ENCODE measurements around the gene AP1M1. TPM values are rescaled to one million over a fixed set of nuclear protein-coding genes. Genes with fewer than 3 reads are reported as not detected.

The AP1M1 gene
- total RNA-seq, 1 experiment from 2014 or later = 30.3 TPM

- Histone ChIP-seq H3T11ph (ENCODE audit: low read length) (no peak overlapping the region), H4K5ac (ENCODE audit: insufficient read length, low read depth, low read length) (no peak overlapping the region), H3K23ac (ENCODE audit: insufficient read length, low read depth, low read length) (no peak overlapping the region), H2BK120ac (ENCODE audit: low read depth, low read length, poor library complexity, severe bottlenecking) (no peak overlapping the region), H4K8ac (replicated peaks; ENCODE audit: insufficient read length, low read depth, low read length) (no peak overlapping the region), H4K91ac (ENCODE audit: insufficient read length, low read depth, low read length) (no peak overlapping the region), H3K4me2 (ENCODE audit: insufficient read depth, insufficient read length, low read length) (no peak overlapping the region), H3K27me3 (ENCODE audit: insufficient read depth, low read length) (no peaks in the 10 kb centered on the region), H4K20me1 (ENCODE audit: control insufficient read depth, insufficient read depth, insufficient read length) (no peaks in the 10 kb centered on the region), H3K79me2 (ENCODE audit: insufficient read depth, low read length) (no peaks in the 10 kb centered on the region), H3K4ac (ENCODE audit: low read depth, low read length) (no peak overlapping the region), H2BK5ac (ENCODE audit: insufficient read length, low read length) (no peak overlapping the region), H3K9me3 (ENCODE audit: control insufficient read depth, low read depth, low read length) (no peaks in the 10 kb centered on the region), H3K56ac (ENCODE audit: insufficient read length, low read depth, low read length) (no peak overlapping the region), H3K18ac (ENCODE audit: insufficient read length, low read depth, low read length) (no peak overlapping the region), H3K27ac (ENCODE audit: insufficient read length, low read depth, low read length) (no peak overlapping the region), H2BK15ac (ENCODE audit: low read depth, low read length) (no peak overlapping the region), H3K23me2 (ENCODE audit: insufficient read length, low read depth, low read length, poor library complexity, severe bottlenecking) (no peaks in the 10 kb centered on the region), H3K79me1 (ENCODE audit: insufficient read depth, low read depth, low read length, poor library complexity, severe bottlenecking) (no peaks in the 10 kb centered on the region), H3K9ac (ENCODE audit: extremely low read depth, insufficient read length, low read length) (no peak overlapping the region), H2BK20ac (ENCODE audit: low read depth, low read length, poor library complexity, severe bottlenecking) (no peak overlapping the region), H3K4me1 (ENCODE audit: insufficient read depth, low read length) (no peaks in the 10 kb centered on the region; the same call in 1 of the 2 replicates), H3K14ac (ENCODE audit: insufficient read depth, low read length) (no peak overlapping the region), H2BK12ac (ENCODE audit: insufficient read length, low read depth, low read length) (no peak overlapping the region), H2AFZ (ENCODE audit: low read length) (no peak overlapping the region), H2AK5ac (ENCODE audit: insufficient read length, low read length) (no peak overlapping the region)
- Mint-ChIP-seq H3K36me3 (ENCODE audit: insufficient read depth in 1 of 3, low read depth in 3 of 3) (peaks cover 4 to 14% (median 11%) of the 10 kb centered on the region in 3 experiments; a peak in 5 of 7 replicates), H3K4me1 (peaks cover 2% of the 10 kb centered on the region in 2 experiments; a peak in 3 of 4 replicates), H3K27ac (no peak overlapping the region), H3K9me3 (no peaks in the 10 kb centered on the region), H3K27me3 (ENCODE audit: low read depth) (no peaks in the 10 kb centered on the region), H3K4me3 (no peak overlapping the region)
- TF ChIP-seq, protein P1, sequence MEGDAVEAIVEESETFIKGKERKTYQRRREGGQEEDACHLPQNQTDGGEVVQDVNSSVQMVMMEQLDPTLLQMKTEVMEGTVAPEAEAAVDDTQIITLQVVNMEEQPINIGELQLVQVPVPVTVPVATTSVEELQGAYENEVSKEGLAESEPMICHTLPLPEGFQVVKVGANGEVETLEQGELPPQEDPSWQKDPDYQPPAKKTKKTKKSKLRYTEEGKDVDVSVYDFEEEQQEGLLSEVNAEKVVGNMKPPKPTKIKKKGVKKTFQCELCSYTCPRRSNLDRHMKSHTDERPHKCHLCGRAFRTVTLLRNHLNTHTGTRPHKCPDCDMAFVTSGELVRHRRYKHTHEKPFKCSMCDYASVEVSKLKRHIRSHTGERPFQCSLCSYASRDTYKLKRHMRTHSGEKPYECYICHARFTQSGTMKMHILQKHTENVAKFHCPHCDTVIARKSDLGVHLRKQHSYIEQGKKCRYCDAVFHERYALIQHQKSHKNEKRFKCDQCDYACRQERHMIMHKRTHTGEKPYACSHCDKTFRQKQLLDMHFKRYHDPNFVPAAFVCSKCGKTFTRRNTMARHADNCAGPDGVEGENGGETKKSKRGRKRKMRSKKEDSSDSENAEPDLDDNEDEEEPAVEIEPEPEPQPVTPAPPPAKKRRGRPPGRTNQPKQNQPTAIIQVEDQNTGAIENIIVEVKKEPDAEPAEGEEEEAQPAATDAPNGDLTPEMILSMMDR (conservative IDR thresholded peaks at IDR 0.05) = no peak
- WGBS (ENCODE audit: extremely low coverage, insufficient read length, low lambda C conversion rate) = no CpG with 5 or more reads among the region's 19 CpGs
- DNase-seq = no peak
Observed at GRCh38 chr19:16203256-16204004, 5.7 kb downstream of the AP1M1 start.

All from H9 (cell line).